Suprapubic skin (tissue), 4 donors: ENCODE measurements around the gene RALGPS1. TPM values are rescaled to one million over a fixed set of nuclear protein-coding genes. Genes with fewer than 3 reads are reported as not detected.
A peak's percentile ranks its signal among the peaks of the same experiment; 100 is the strongest.

Experiments used
- DNase-seq, 2 donors: peaks; one replicate each; pipeline ENCODE4 v3.0.0-alpha.2; 2019; ENCODE audit warnings: low spot score in 2 of 2
- H3K27ac ChIP-seq: fragments of 200-600 bp; sonication (generic); one replicate; pipeline ENCODE4 v1.5.1; 2019
- H3K27me3 ChIP-seq: fragments of 200-600 bp; sonication (generic); one replicate; pipeline ENCODE4 v1.5.1; 2019
- H3K36me3 ChIP-seq: fragments of 200-600 bp; sonication (generic); one replicate; pipeline ENCODE4 v1.5.1; 2019
- H3K4me1 ChIP-seq: fragments of 200-600 bp; sonication (generic); one replicate; pipeline ENCODE4 v1.5.1; 2019
- H3K4me3 ChIP-seq: fragments of 200-600 bp; sonication (generic); one replicate; pipeline ENCODE4 v1.5.1; 2019; ENCODE audit warnings: mild to moderate bottlenecking
- H3K9me3 ChIP-seq: fragments of 200-600 bp; sonication (generic); one replicate; pipeline ENCODE4 v1.5.1; 2019
- CTCF ChIP-seq, 2 donors: fragments of 200-600 bp in 1 of 2; fragments of 450-650 bp in 1 of 2; sonication (generic) in 1 of 2; IDR thresholded peaks; one replicate each; pipeline ENCODE4 v1.5.1; 2016 to 2019; ENCODE audit warnings: antibody characterized with exemption in 2 of 2, mild to moderate bottlenecking in 1 of 2, moderate library complexity in 1 of 2
- EP300 ChIP-seq: sonication (generic); formaldehyde crosslinking; IDR thresholded peaks from one replicate; pipeline ENCODE4 v1.6.1; 2017; ENCODE audit warnings: antibody characterized with exemption
- POLR2A ChIP-seq, 2 donors: fragments of 450-650 bp; IDR thresholded peaks; one replicate each; pipeline ENCODE4 v1.6.1; 2017; ENCODE audit warnings: antibody characterized with exemption in 2 of 2, mild to moderate bottlenecking in 2 of 2, moderate library complexity in 2 of 2
- POLR2AphosphoS5 ChIP-seq, 3 donors: sonication (generic); formaldehyde crosslinking; IDR thresholded peaks; one replicate each; pipeline ENCODE4 v1.6.1; 2017; ENCODE audit warnings: antibody characterized with exemption in 3 of 3
- WGBS: methylation state at CpG from one replicate; pipeline ENCODE4 v1.1.5; 2018; 5-methylcytosine and 5-hydroxymethylcytosine counted together
- total RNA-seq, 4 donors: library from RNA; depleted of rRNA; stranded (reverse); fragments of >200 nt; gene quantifications; one replicate each; pipeline ENCODE4 v1.1.0, GENCODE V29; 2016

Gene RALGPS1
- total RNA-seq, 4 donors from 2014 or later, result 14.8 to 86.7 (median 21.4) TPM

GRCh38 chr9:127174386-127175318 is 260.1 kb downstream of the RALGPS1 start:
- Histone ChIP-seq H3K27me3 (no peaks in the 10 kb centered on the region), H3K27ac (no peak overlapping the region), H3K36me3 (no peaks in the 10 kb centered on the region), H3K4me1 (peaks cover 16% of the 10 kb centered on the region), H3K9me3 (no peaks in the 10 kb centered on the region), H3K4me3 (no peak overlapping the region)
- DNase-seq, result peak; percentile 53 to 76
- 85% methylated on average over 10 of the region's 12 CpGs for WGBS
- TF ChIP-seq POLR2AphosphoS5 (IDR thresholded peaks at IDR 0.05) (no peak), POLR2A (IDR thresholded peaks at IDR 0.05) (no peak), EP300 (no peak), CTCF (IDR thresholded peaks at IDR 0.05) (no peak)

- Histone ChIP-seq H3K4me3 (no peak overlapping the region), H3K27me3 (no peaks in the 10 kb centered on the region), H3K9me3 (no peaks in the 10 kb centered on the region), H3K4me1 (peaks cover 16% of the 10 kb centered on the region), H3K27ac (no peak overlapping the region), H3K36me3 (no peaks in the 10 kb centered on the region)
- WGBS, result 90% methylated on average over 7 of the region's 7 CpGs
- peak in 1 of 2 donors; percentile 40 for DNase-seq
- no peak for TF ChIP-seq POLR2A (IDR thresholded peaks at IDR 0.05)
- no peak for TF ChIP-seq POLR2AphosphoS5 (IDR thresholded peaks at IDR 0.05)
- no peak for TF ChIP-seq CTCF (IDR thresholded peaks at IDR 0.05)
- TF ChIP-seq EP300, result no peak
Observed at GRCh38 chr9:127175319-127175715, 260.7 kb downstream of the RALGPS1 start.

GRCh38 chr9:127175764-127176163 is 261.2 kb downstream of the RALGPS1 start:
- 92% methylated on average over 6 of the region's 6 CpGs for WGBS
- TF ChIP-seq POLR2AphosphoS5 (IDR thresholded peaks at IDR 0.05), result no peak
- no peak for TF ChIP-seq EP300
- TF ChIP-seq CTCF (IDR thresholded peaks at IDR 0.05), result no peak
- no peak for TF ChIP-seq POLR2A (IDR thresholded peaks at IDR 0.05)
- DNase-seq, result peak; percentile 60 to 74
- Histone ChIP-seq H3K9me3 (no peaks in the 10 kb centered on the region), H3K27me3 (no peaks in the 10 kb centered on the region), H3K4me1 (peaks cover 16% of the 10 kb centered on the region), H3K36me3 (no peaks in the 10 kb centered on the region), H3K4me3 (no peak overlapping the region), H3K27ac (no peak overlapping the region)

- no peaks in the 10 kb centered on the region for H3K9me3 ChIP-seq
- WGBS, result 98% methylated on average over 2 of the region's 3 CpGs
- H3K27ac ChIP-seq, result no peak overlapping the region
- H3K27me3 ChIP-seq, result no peaks in the 10 kb centered on the region
- H3K4me3 ChIP-seq, result no peak overlapping the region
- peaks cover 16% of the 10 kb centered on the region for H3K4me1 ChIP-seq
- no peaks in the 10 kb centered on the region for H3K36me3 ChIP-seq
- peak; percentile 26 to 44 for DNase-seq
- TF ChIP-seq POLR2A (IDR thresholded peaks at IDR 0.05) (no peak), CTCF (IDR thresholded peaks at IDR 0.05) (no peak), EP300 (no peak), POLR2AphosphoS5 (IDR thresholded peaks at IDR 0.05) (no peak)
Observed at GRCh38 chr9:127176631-127177030, 262.0 kb downstream of the RALGPS1 start.

- Histone ChIP-seq H3K4me1 (peaks cover 16% of the 10 kb centered on the region), H3K36me3 (no peaks in the 10 kb centered on the region), H3K9me3 (no peaks in the 10 kb centered on the region), H3K27me3 (no peaks in the 10 kb centered on the region), H3K4me3 (no peak overlapping the region), H3K27ac (no peak overlapping the region)
- TF ChIP-seq CTCF (IDR thresholded peaks at IDR 0.05) (no peak), POLR2AphosphoS5 (IDR thresholded peaks at IDR 0.05) (no peak), POLR2A (IDR thresholded peaks at IDR 0.05) (no peak), EP300 (no peak)
- DNase-seq, result peak; percentile 49 to 72
- WGBS, result 41% methylated on average over 4 of the region's 6 CpGs
Observed at GRCh38 chr9:127177231-127177630, 262.6 kb downstream of the RALGPS1 start.
